ENCODE results near the gene CCDC9.

DNA sequence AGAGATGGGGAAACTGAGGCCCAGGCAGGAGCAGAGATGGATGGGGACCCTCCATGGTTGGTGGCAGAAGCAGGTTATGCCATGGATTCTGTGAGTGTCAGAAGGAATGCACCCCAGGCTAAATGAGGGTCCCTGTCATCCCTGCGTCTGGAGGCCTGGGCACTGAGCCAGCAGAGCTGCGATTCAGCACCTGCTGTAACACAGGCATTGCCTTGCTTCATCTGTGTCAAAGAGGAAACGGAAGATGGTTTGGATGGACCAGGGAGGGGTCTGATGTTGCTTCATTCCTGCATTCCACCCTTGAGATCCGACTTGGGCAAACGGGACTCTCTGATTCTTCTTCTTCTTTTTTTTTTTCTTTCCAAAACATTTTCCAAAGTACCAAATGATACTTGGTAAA lies 54.5 kb downstream of the CCDC9 start:
- TF ChIP-seq TAF1 (IDR thresholded peaks at IDR 0.05; ENCODE audit: low read depth) (no peak), CREB1 (IDR thresholded peaks at IDR 0.05; ENCODE audit: low read depth) (no peak), NFIC (IDR thresholded peaks at IDR 0.05) (0 out of 2 replicates have a peak, but pooled peaks have one; percentile 35), EP300 (IDR thresholded peaks at IDR 0.05; ENCODE audit: borderline replicate concordance) (no peak), YY1 (IDR thresholded peaks at IDR 0.05; ENCODE audit: low read depth) (no peak)
- TF ChIP-seq, protein P1, sequence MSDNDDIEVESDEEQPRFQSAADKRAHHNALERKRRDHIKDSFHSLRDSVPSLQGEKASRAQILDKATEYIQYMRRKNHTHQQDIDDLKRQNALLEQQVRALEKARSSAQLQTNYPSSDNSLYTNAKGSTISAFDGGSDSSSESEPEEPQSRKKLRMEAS (IDR thresholded peaks at IDR 0.05) = no peak
- TF ChIP-seq, protein P2, sequence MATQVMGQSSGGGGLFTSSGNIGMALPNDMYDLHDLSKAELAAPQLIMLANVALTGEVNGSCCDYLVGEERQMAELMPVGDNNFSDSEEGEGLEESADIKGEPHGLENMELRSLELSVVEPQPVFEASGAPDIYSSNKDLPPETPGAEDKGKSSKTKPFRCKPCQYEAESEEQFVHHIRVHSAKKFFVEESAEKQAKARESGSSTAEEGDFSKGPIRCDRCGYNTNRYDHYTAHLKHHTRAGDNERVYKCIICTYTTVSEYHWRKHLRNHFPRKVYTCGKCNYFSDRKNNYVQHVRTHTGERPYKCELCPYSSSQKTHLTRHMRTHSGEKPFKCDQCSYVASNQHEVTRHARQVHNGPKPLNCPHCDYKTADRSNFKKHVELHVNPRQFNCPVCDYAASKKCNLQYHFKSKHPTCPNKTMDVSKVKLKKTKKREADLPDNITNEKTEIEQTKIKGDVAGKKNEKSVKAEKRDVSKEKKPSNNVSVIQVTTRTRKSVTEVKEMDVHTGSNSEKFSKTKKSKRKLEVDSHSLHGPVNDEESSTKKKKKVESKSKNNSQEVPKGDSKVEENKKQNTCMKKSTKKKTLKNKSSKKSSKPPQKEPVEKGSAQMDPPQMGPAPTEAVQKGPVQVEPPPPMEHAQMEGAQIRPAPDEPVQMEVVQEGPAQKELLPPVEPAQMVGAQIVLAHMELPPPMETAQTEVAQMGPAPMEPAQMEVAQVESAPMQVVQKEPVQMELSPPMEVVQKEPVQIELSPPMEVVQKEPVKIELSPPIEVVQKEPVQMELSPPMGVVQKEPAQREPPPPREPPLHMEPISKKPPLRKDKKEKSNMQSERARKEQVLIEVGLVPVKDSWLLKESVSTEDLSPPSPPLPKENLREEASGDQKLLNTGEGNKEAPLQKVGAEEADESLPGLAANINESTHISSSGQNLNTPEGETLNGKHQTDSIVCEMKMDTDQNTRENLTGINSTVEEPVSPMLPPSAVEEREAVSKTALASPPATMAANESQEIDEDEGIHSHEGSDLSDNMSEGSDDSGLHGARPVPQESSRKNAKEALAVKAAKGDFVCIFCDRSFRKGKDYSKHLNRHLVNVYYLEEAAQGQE (IDR thresholded peaks at IDR 0.05; ENCODE audit: low read depth) = no peak
